Kidney tubule cell (primary cell): ENCODE measurements around the gene WDR17.

Experiments used
- DNase-seq: peaks from one replicate; pipeline ENCODE4 v3.0.0-alpha.2; 2018; ENCODE audit warnings: low spot score

Gene WDR17

DNA sequence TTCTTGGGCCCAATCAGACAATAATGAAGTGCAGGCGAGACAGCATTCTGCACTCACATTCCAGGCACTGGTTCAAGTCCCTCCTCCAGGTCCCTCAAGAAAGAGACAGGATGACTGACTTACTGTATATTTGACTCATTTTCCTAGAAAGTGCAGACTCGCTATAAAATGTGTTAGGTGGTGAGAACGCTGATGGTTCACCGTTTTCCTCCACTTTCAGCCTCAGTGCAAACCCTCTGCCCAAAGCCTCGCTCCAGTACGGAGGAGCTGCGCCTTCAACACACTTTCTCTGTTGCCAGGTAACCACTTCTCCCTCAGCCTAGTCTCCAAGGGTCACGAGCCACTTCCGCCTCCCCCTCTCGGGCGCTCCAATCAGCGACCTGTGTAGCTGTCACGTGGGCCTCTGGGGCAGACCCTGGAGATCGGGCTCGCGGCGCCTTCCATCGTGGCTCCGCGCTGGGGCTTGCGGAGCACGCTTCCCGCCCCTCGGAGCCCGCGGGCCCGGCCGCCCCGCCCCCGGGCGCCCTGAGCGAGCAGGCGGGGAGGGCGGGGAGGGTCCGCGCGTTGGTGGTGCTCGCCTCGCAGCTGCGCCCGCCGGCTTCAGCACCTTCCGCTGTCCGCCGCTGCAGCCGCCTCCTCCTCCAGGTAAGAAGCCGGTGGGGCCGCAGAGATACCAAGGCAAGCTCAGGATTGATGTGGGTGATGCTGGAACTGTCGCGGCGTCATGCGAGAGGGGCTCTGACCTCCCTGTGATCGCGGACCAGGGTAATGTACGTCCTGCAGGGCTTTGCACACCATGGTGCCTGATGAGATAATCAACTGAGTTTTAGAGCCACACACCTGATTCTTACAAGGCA, at the start of gene WDR17:
WDR17 (plus strand) TSS at position 407 of the 857 bp plus-strand sequence. CDS start 45,740 bp downstream, outside the sequence.
- peak; percentile 93 for DNase-seq

DNA sequence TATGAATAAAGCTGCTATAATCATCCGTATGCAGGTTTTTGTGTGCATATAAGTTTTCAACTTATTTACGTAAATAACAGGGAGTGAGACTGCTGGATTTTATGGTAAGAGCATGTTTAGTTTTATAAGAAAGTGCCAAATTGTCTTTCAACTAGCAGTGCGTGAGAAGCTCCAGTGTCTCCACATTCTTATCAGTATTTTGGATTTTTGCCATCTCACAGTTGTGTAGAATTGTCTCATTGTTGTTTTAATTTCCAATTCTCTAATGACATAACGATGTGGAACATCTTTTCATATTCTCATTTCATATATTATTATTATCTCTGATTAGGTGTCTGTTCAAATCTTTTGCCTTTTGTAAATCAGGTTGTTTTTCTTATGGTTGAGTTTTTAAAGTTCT, 49.0 kb upstream of the WDR17 start:
- DNase-seq: no peak

DNA sequence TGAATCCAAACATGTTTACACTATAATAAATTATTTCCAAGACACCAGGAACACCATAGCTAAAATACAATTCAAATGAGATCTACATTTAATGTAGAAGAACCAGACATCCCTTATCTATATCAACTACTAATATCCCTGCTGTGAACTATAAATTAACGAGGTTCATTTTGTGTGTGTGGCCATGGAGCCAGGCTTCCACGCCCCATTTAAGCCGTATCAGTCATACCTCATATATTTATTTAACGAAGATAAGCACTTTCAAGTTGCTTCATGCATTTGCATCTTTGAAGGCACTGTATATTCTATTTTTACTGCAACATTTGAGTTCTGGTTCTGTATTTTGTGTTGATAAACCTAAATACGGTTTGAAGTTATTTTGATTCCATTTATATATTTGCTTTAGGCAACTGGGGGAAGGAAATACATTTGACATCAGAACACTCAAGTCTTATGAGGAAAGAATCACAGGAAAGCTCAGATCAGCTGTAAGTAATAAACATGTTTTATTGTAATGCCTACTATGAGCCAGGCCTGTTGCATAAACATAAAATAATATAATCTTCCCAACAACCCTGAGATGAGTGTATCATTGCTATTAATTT, 45.1 kb upstream of the WDR17 start:
- DNase-seq: no peak

DNA sequence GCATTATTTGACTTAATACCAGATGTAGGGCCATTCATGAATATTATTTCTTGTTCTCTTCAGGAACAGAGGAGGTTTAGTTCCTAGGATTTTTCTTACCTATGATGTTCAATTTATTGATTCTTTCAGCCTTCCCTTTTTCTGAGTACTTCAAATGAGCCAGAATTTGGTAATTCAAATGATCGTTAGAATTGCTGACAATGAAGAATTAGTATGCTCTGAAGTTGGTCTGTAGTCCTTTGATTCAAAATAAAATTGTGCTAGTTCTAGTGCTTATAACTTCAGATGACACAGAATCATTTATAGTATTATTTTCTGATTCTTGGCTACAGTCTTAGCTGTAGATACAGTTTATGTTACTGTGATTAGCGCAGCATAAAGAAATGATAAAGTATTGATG, 35.2 kb upstream of the WDR17 start:
- no peak for DNase-seq

DNA sequence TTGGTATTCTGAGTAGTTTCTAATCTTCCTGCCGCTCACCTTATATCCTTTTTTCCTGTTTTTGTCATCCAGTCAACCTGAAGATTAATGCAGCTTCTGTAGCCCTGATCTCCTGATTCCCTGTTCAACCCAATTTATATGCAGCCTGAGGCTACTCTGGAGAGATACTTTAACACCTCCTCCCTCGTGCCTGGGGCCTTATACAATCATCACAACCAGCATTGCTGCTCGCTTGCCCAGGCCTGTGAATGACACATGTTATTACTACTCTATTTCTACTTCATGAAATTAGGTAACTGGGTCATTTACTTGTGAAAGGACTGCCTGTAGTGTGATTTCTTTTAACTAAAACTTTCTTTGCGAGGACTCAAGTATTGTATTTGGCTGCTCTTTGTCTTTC, 33.7 kb upstream of the WDR17 start:
- DNase-seq: no peak

DNA sequence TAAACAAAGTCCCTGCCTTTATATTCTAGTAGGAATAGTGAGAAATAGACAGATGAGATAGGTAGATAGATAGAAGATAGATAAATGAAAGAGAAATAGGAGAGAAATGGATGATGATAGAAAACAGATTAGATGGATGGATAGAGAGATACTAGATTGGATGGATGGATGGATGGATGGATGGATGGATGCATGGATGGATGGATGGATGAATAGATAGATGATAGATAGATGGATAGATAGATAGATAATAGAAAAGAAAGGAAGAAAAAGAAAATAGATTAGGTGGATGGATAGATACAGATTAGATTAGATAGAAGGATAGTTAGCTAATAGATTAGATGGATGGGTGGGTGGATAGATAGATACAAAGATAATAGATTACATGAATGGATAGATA, 33.2 kb upstream of the WDR17 start:
- DNase-seq: no peak

DNA sequence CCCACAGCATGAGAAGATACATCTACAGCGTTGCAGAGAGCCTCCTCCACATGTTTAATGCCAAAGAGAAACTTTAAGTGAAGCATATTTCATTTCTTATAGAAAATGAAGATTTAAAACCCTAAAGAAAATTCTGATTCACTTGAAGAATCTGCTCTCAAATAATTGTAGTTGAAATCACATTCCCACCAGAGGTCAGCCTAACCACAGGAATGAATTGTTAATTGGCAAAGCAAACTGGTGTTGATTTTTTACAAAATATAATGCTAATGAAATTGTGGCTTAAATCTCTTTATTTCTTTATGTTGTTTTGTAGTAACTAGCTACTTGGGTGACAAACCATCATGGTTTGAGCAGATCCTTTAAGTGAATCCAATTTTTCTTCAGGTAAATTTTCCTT, 31.1 kb upstream of the WDR17 start:
- DNase-seq: peak; percentile 41

DNA sequence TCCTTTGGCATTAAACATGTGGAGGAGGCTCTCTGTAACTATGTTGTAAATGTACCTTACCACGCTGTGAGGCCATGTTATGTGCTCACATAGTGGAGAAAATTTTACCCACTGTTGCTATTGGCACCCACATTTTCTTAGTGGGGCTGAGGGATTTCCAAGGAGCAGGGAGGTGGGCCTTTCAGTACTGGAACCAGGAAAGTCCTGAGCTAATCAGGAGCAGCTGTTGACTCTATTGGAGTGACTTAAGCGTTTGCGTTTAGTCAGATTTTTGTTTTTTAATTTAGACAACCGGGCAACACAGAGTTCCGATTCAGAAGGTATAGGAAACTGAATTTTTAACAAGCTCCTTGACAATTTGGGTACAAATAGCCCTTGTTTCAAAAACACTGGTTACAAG, 30.7 kb upstream of the WDR17 start:
- no peak for DNase-seq

DNA sequence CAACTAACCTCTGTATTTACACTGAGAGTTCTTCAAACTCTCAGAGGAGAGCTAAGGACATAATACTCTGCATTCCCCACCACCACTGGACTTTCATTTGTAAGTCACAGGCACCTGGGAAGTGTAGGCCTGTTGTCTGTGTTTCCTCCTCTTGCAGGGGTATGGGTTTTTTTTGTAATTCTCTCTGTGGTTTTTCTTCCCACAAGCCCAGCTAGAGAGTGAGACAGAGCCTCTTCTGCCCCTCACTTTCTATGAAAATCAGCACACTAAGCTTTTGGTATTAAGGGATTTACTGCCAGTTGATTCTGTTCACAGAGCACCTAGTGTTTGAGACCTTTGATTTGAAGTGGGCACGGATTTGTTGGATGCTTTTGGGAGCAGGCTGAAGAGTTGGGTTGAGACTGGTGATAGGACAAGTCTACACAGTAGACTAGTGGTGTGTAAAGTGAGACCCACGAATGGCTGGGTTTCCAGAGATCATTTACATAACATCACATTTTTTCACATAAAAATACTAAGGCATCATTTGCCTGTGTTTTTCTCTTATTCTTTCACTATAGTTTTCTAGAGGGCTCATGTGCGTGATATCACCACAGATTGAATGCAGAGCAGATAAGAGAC, 28.9 kb upstream of the WDR17 start:
- no peak for DNase-seq

DNA sequence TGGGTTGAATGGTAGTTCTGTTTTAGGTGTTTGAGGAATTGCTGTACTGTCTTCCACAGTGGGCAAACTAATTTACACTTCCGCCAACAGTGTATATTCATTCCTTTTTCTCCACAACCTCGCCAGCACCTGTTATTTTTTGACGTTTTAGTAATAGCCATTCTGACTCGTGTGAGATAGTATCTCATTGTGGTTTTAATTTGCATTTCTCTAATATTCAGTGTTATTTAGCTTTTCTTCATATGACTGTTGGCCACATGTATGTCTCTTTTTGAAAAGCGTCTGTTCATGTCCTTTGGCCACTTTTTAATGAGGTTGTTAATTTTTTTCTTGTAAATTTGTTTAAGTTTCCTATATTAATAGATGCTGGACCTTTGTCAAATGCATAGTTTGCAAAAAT, 26.9 kb upstream of the WDR17 start:
- no peak for DNase-seq

DNA sequence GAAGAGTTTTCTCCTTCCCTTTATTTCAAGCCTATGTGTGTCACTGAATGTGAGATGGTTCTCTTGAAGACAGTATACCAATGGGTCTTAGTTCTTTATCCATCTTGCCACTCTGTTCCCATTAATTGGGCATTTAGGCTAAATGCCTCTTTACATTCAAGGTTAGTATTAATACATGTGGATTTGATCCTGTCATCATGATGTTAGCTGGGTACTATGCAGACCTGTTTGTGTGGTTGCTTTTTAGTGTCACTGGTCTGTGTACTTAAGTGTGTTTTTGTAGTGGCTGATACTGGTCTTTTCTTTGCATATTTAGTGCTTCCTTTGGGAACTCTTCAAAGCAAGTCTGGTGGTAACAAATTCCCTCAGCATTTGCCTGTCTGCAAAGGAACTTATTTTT, 23.4 kb upstream of the WDR17 start:
- no peak for DNase-seq

DNA sequence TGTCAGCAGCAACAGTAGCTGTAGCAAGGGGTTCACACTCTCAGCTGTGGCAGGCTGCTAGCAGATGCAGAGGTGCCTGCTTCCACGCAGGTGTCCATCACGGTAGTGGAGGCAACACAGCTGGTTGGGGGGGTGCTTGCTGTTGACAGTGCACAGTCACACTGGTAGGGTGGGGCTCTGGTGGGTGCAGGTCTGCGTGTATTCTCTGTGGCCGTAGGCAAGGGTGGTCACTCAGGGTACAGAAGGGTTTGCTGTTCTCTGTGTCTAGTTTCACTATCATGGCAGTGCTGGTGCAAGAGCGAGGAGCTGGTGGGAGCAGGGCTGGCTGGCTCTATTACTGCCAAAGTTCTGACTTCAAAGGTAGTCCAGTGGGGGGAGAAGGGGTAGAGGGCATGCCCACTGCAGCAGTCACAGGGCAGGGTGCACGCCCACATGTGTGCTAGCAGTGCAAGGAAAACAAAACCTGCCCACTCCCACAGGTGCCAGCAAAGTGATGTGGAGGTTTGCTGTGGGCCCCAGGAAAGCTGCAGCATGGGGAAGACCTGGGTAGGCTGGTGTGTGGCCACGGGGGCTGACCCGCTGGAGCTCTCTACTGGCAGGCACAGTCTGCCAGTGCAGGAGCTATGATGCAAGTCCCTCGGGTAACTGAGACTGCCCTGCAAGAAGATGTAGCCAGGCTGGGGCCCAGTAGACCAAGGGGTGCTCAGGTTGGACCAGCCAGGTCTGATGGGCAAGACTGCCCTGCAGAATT, 21.6 kb upstream of the WDR17 start:
- no peak for DNase-seq

DNA sequence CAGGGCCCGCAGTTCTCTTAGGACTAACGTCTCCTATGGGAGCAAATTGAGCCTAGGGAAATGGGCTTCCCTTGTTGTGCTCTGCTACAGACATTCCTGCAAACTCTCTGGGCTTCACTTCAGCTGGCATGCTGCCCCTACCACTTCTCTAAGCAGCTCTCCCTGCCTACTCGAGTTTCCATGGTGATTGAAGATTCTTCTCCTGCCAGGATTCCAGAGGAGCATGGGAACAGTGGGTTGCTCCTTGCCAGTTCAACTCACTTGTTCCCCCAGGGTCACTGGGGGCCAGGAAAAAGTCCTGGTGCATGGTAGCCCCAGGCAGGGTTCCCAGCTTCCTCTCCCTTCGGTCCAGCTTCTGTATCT, 21.1 kb upstream of the WDR17 start:
- DNase-seq: no peak

DNA sequence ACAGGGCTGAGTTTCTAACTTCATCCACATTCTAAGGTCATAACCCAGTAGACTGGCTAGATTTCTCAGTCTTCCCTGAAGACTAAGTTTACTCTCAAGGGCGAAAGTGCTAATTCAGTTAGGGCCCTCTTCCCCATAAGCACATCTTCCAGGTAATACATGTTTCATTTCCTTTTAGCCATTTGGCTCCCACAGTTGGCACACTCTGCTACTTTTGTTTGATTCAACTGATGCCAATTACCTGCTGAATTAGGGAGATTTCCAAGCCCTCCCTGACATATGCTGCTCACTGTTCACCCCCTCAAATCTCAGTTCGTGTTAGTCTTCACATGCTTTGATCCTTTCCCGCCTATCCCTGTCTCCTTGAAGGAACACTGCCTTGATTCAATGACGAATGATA, 17.0 kb upstream of the WDR17 start:
- no peak for DNase-seq

DNA sequence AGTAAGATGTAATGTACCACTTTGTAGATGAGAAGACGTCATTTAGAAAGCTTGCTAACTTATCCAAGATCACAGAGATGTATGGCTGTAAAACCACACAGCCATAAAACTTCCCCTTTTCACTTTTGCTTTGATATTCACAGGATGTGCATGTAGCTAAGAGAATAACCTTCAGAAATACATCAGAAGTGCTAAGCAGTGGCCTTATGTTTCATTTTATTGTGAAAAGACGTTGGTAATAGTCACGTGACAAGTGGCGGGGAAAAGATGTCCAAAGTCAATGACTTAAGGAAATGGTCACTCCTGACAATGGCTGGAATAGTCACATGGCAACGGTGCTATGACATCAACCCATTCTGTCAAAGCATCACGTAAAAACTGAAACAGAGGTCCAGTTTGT, 12.9 kb upstream of the WDR17 start:
- no peak for DNase-seq

DNA sequence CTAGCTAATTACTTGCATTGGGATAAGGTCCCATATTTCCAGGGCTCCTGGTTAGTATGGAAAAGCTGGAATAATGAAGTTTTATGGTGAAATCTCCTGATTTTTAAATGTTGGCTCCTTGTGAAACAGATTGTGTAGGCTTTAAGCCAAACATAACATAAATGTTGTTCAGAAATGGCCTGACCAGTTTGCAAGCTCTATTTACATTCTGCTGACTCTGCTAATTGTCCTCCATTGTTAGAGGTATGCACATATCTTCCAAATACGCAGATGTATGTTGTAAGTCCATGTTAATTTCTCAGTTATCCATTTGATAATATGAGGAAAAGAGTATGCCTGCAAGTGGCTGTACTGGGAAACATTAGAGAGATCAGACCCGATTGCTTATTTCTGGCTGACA, 11.9 kb upstream of the WDR17 start:
- no peak for DNase-seq

DNA sequence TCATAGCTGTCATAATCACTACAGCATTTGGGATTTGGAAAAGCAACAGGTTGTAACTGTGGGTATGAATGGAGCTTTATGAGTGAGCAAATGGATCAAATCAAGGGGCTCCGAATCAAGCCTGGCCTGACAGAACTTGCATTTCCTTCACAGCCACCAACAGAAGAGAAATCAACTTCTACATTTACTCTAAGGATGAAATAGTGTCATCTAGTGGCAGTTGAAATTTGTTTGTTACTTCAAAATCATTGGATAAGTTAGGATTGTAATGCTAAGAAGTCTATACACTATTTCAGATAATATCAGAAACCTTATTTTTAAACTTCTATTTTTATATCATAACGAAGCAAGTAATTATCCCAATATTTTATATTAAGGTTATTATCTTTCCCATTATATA, 10.7 kb upstream of the WDR17 start:
- no peak for DNase-seq

DNA sequence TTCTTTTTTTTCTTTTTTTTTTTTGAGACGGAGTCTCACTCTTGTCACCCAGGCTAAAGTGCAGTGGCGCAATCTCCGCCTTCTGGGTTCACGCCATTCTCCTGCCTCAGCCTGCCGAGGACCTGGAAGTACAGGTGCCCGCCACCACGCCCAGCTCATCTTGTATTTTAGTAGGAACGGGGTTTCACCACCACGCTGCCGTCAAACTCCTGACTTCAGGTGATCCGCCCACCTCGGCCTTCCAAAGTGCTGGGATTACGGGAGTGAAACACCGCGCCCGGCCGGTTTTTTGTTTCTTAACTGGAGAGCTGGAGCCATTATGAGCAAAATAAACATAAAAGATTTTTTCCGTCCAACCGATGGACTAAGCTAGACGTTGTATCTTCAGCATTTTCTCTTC, 1.9 kb upstream of the WDR17 start:
- no peak for DNase-seq

DNA sequence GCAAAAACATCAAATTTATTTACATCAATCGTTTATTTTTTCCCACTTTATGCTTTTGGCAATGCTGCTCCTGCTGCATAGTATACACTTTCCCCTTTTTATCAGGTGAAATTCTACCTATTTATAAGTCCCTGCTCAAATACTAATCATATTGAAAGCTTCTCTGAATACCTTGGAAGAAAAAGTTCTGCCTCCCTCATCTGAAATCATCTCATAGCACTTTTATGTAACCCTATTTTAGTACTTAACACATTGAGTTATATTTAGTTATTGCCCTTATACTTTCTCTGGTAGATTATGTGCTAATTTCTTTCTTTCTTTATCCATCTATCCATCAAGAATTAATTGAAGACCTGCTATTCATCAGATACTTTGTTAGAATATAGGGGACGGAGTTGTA, 1.1 kb upstream of the WDR17 start:
- no peak for DNase-seq

DNA sequence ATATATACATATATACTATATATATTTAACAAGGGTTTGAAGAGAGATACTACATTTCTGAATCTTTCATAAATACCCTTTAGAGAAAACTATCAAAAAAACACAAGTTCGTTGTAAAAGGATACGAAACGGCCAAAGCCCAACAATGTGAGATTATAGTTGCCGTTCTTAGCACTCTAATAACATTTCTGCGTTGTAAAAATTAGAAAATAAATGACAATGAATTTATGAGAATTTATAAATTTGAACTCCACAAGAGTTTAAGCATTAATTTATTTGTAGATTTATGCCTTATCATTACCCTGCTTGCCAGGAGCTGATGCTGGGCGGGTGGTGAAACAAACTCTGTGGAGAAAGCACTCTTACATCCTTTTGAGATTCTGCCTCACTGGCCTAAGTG, 1.1 kb downstream of the WDR17 start:
- no peak for DNase-seq

DNA sequence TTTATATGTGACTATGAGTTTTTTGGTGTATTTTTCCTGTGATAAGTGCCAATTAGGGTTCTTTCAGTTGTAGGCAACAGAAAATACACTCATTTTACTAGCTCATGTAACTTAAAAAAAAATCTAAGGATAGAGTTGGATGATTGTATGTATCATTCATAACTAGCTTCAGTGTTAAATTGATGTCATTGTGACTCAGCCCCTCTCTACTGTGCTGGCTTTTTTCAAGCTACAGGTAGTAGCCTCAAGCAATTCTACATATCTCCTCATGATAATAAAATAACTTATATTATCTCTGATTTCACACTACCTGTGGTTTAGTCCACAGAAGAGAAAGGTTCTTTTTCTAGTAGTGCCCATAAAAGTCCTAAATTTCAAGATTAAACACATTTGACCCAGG, 11.9 kb downstream of the WDR17 start:
- DNase-seq: peak; percentile 6

DNA sequence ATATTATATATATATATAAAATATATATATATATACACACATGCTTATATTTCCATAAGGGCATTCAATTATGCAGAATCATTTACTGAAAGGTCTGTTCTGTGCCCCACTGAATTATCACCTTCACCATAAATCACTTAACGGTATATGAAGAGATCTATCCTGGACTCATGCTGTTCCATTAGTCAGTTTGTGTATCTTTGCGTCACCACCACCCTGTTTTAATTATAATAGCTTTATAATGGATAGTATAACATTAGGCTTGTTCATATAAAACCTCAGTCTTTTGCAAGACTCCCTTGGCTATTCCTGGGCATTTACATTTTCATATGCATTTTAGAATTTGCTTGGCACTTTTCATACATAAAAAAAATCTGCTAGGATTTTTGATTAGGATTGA, 19.1 kb downstream of the WDR17 start:
- no peak for DNase-seq

DNA sequence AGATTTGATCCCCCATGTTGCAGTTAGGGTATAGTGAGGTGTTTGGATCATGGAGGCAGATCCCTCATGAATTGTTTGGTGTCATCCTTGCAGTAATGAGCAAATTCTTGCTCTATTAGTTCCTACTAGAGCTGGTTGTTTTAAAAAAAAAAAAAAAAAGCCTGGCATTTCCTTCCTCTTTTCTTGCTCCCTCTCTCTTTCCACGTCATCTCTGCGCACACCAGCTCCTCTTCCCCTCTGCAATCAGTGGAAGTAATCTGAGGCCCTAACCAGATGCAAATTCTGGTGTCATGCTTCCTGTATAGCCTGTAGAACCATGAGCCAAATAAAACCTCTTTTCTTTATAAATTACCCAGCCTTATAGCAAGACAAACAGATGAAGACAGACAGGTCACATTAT, 24.5 kb downstream of the WDR17 start:
- DNase-seq: no peak
